Chondrocyte (in vitro differentiated cells): Measurements from ENCODE around the gene BCL2L2. TPM values are rescaled to one million over a fixed set of nuclear protein-coding genes. Genes with fewer than 3 reads are reported as not detected.

Source experiments
- DNase-seq: peaks from one replicate; pipeline ENCODE4 v3.0.0; 2021; ENCODE audit warnings: mixed read lengths, low spot score
- H3K27ac Mint-ChIP-seq: one replicate; pipeline ENCODE4 v1.8.0; 2021; ENCODE audit warnings: mild to moderate bottlenecking, moderate library complexity, mixed read lengths; ENCODE audit not compliant: unreplicated experiment
- H3K27me3 Mint-ChIP-seq: 2 replicates; pipeline ENCODE4 v1.8.0; 2021; ENCODE audit warnings: low read depth, mixed read lengths
- H3K36me3 Mint-ChIP-seq: 2 replicates; pipeline ENCODE4 v1.8.0; 2021; ENCODE audit warnings: low read depth, mixed read lengths
- H3K4me1 Mint-ChIP-seq: 2 replicates; pipeline ENCODE4 v1.8.0; 2021; ENCODE audit warnings: low read depth, mild to moderate bottlenecking, mixed read lengths
- H3K4me3 Mint-ChIP-seq: one replicate; pipeline ENCODE4 v1.8.0; 2021; ENCODE audit warnings: mild to moderate bottlenecking, moderate library complexity, mixed read lengths; ENCODE audit not compliant: unreplicated experiment
- H3K9me3 Mint-ChIP-seq: 2 replicates; pipeline ENCODE4 v1.8.0; 2021; ENCODE audit warnings: low read depth, mixed read lengths
- total RNA-seq: library from RNA; stranded (reverse); gene quantifications from 3 replicates; pipeline ENCODE4 v1.2.1, GENCODE V29; 2021
- TF ChIP-seq, protein P1 (sequence below): fragments of 200-600 bp; sonication (generic); IDR thresholded peaks from 2 replicates; pipeline ENCODE4 v1.5.0; 2021; ENCODE audit warnings: antibody characterized with exemption, mild to moderate bottlenecking, moderate library complexity

Gene BCL2L2
- total RNA-seq, 1 donor from 2014 or later: 21.8 TPM

GRCh38 chr14:23352506-23353432, 46.1 kb downstream of the BCL2L2 start, which contains the start of gene SLC22A17:
TSS of gene SLC22A17 (minus strand) at chr14:23352887.
- Mint-ChIP-seq H3K4me3 (peak within 1 kb of the TSS; percentile 73), H3K4me1 (peaks cover 11% of the 10 kb centered on the region), H3K36me3 (peaks cover 9% of the 10 kb centered on the region), H3K27me3 (no peaks in the 10 kb centered on the region), H3K27ac (peak within 1 kb of the TSS; percentile 42), H3K9me3 (no peaks in the 10 kb centered on the region)
- DNase-seq: no peak
- TF ChIP-seq, protein P1, sequence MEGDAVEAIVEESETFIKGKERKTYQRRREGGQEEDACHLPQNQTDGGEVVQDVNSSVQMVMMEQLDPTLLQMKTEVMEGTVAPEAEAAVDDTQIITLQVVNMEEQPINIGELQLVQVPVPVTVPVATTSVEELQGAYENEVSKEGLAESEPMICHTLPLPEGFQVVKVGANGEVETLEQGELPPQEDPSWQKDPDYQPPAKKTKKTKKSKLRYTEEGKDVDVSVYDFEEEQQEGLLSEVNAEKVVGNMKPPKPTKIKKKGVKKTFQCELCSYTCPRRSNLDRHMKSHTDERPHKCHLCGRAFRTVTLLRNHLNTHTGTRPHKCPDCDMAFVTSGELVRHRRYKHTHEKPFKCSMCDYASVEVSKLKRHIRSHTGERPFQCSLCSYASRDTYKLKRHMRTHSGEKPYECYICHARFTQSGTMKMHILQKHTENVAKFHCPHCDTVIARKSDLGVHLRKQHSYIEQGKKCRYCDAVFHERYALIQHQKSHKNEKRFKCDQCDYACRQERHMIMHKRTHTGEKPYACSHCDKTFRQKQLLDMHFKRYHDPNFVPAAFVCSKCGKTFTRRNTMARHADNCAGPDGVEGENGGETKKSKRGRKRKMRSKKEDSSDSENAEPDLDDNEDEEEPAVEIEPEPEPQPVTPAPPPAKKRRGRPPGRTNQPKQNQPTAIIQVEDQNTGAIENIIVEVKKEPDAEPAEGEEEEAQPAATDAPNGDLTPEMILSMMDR: peak; percentile 67

DNA sequence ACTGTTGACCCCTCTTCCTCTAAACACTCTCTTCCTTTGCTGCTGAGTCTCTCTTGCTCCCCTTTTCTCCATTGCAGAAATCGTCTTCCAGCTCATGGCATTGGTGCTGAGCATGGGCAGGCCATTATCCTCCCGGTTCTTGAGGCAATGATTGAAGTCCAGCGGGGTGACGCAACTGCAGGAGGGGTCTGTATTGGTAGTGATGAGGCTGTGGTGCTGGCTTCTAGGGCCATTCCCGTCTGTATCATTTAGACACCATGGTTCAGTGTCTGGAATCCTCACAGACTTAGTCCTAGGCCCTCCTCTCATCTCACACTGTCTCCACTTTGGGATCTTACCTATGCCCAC, 46.8 kb downstream of the BCL2L2 start:
- no peaks in the 10 kb centered on the region for H3K27me3 Mint-ChIP-seq

DNA sequence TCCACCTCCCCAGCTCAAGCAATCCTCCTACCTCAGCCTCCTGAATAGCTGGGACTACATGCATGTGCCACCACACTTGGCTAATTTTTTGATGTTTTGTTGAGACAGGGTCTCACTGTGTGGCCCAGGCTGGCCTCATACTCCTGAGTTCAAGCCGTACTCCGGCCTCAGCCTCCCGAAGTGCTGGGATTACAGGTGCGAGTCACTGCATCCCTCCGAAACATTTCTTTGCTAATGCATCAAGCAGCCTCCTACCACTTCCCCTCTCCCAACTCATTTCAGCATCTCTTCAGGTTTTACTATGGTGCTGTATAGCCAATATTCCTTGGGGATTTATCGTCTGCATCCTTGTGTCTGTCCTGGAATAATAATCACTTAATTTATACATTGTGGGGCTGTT, 48.4 kb downstream of the BCL2L2 start:
- Mint-ChIP-seq H3K4me3 (no peak overlapping the region), H3K36me3 (peaks cover 11% of the 10 kb centered on the region), H3K4me1 (peaks cover 11% of the 10 kb centered on the region), H3K9me3 (no peaks in the 10 kb centered on the region), H3K27ac (no peak overlapping the region), H3K27me3 (no peaks in the 10 kb centered on the region)
- DNase-seq: no peak
- TF ChIP-seq, protein P1: no peak

More for the DNA sequence above, 46.8 kb downstream of the BCL2L2 start:
- DNase-seq: no peak
- H3K36me3 Mint-ChIP-seq: peaks cover 9% of the 10 kb centered on the region
- H3K9me3 Mint-ChIP-seq: no peaks in the 10 kb centered on the region
- peak overlapping the region; percentile 42 for H3K27ac Mint-ChIP-seq
- TF ChIP-seq, protein P1: no peak
- peaks cover 11% of the 10 kb centered on the region for H3K4me1 Mint-ChIP-seq
- H3K4me3 Mint-ChIP-seq: peak overlapping the region; percentile 73

DNA sequence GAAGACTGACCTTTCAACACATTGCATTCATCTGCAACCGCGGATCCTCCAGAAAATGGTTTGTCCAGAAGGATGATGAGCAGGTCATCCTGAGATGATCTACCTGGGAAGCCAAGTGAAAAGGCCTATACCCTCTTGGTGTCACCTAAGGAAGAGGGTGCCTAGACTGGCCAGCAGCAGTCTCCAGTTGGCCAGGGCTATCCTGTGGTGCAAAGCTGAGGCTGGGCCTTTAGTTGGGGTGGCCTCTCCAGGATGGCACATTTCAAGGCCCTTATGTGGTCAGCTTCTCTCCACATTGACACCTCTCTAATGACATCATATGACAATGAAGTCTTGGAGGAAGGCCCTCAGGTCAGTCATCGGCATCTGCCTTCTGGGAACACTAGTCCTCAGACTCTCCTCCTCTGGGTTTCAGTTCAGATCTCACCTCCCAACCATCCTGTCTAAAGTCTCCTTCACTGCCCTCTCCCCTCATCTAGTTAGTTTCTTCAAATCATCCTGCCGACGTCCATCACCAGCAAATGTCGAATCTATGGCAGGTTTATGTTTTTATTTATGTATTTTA, 49.3 kb downstream of the BCL2L2 start:
- Mint-ChIP-seq H3K4me1 (peaks cover 12% of the 10 kb centered on the region), H3K27me3 (no peaks in the 10 kb centered on the region), H3K27ac (no peak overlapping the region), H3K9me3 (no peaks in the 10 kb centered on the region), H3K4me3 (no peak overlapping the region), H3K36me3 (peaks cover 12% of the 10 kb centered on the region)
- TF ChIP-seq, protein P1: no peak
- DNase-seq: no peak

DNA sequence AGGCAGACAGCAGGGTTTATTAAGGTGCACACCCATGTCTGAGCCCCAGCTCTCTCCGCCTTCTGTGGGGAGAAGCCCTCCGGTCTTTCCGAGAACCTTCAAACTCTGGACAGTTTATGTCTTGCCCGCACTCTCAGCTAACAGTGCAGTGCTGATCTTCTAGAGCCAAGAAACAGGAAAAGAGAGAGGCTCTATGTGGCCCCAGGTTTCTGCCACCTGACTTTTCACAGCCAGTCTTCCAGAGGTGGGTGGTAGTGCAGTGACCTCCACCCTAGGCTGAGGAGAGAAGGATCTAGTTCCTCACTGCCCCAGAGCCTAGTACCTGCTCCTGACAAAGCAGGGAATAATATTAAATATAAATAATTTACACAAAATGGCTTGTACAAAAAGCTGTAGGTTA, 50.0 kb downstream of the BCL2L2 start:
- Mint-ChIP-seq H3K27ac (no peak overlapping the region), H3K36me3 (peaks cover 15% of the 10 kb centered on the region), H3K4me3 (no peak overlapping the region), H3K27me3 (no peaks in the 10 kb centered on the region), H3K4me1 (peaks cover 15% of the 10 kb centered on the region), H3K9me3 (no peaks in the 10 kb centered on the region)
- no peak for DNase-seq
- TF ChIP-seq, protein P1: no peak
